Suprapubic skin (tissue), 3 donors: ENCODE data around the gene UGT1A3.

Experiments used
- EP300 ChIP-seq: sonication (generic); formaldehyde crosslinking; IDR thresholded peaks from one replicate; pipeline ENCODE4 v1.6.1; 2017; ENCODE audit warnings: antibody characterized with exemption
- POLR2A ChIP-seq, 2 donors: fragments of 450-650 bp; IDR thresholded peaks; one replicate each; pipeline ENCODE4 v1.6.1; 2017; ENCODE audit warnings: antibody characterized with exemption in 2 of 2, mild to moderate bottlenecking in 2 of 2, moderate library complexity in 2 of 2
- TF ChIP-seq, protein P1 (sequence below), 2 donors: fragments of 200-600 bp in 1 of 2; fragments of 450-650 bp in 1 of 2; sonication (generic) in 1 of 2; IDR thresholded peaks; one replicate each; pipeline ENCODE4 v1.5.1; 2016 to 2019; ENCODE audit warnings: antibody characterized with exemption in 2 of 2, mild to moderate bottlenecking in 1 of 2, moderate library complexity in 1 of 2

DNA sequence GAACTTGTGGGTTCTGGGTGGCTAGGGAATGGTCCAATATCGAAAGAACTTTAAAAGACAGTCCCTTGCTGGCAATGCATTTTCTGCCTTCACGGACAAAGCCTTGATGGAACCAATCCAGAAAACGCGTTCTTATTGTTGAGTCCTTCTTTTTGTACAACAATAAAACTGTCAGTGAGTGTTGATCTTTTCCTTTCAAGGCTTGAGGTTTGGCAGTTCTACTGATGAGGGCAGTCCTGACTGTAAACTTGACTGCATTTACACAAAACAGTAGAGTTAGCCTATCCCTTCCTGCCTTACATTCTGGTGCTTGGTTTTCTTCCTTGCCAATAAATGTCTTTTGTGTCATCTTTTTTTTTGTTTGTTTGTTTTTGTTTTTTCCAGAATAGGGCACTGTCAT, 49.6 kb upstream of the UGT1A3 start:
- TF ChIP-seq, protein P1, sequence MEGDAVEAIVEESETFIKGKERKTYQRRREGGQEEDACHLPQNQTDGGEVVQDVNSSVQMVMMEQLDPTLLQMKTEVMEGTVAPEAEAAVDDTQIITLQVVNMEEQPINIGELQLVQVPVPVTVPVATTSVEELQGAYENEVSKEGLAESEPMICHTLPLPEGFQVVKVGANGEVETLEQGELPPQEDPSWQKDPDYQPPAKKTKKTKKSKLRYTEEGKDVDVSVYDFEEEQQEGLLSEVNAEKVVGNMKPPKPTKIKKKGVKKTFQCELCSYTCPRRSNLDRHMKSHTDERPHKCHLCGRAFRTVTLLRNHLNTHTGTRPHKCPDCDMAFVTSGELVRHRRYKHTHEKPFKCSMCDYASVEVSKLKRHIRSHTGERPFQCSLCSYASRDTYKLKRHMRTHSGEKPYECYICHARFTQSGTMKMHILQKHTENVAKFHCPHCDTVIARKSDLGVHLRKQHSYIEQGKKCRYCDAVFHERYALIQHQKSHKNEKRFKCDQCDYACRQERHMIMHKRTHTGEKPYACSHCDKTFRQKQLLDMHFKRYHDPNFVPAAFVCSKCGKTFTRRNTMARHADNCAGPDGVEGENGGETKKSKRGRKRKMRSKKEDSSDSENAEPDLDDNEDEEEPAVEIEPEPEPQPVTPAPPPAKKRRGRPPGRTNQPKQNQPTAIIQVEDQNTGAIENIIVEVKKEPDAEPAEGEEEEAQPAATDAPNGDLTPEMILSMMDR (IDR thresholded peaks at IDR 0.05) = no peak
- TF ChIP-seq POLR2A (IDR thresholded peaks at IDR 0.05) (no peak), EP300 (no peak)
